Neural progenitor cell (in vitro differentiated cells): Measurements from ENCODE around the gene HECA. TPM values are rescaled to one million over a fixed set of nuclear protein-coding genes. Genes with fewer than 3 reads are reported as not detected.
"Not testable (repeated sequence)": the region's sequence is repeated elsewhere in the genome, so short reads cannot be mapped to it uniquely, and the experiment has no call there.

Source experiments
- DNase-seq: peaks from one replicate; pipeline ENCODE4 v3.0.0-alpha.2; 2016; ENCODE audit warnings: low spot score
- H2AFZ ChIP-seq: fragments of 200-600 bp; sonication (generic); replicated peaks from 2 replicates; pipeline ENCODE4 v1.6.1; 2016; ENCODE audit warnings: antibody characterized with exemption
- H3F3A ChIP-seq: fragments of 200-600 bp; sonication (generic); 2 replicates; pipeline ENCODE4 v1.6.1; 2016; ENCODE audit warnings: antibody characterized with exemption, low read depth
- H3K27ac ChIP-seq: fragments of 200-600 bp; sonication (generic); 2 replicates; pipeline ENCODE4 v1.5.1; 2016; ENCODE audit warnings: mild to moderate bottlenecking
- H3K27me3 ChIP-seq: fragments of 200-600 bp; sonication (generic); 2 replicates; pipeline ENCODE4 v1.6.1; 2016; ENCODE audit warnings: mild to moderate bottlenecking, moderate library complexity
- H3K36me3 ChIP-seq: fragments of 200-600 bp; sonication (generic); 2 replicates; pipeline ENCODE4 v1.5.1; 2016
- H3K4me1 ChIP-seq: fragments of 200-600 bp; sonication (generic); 2 replicates; pipeline ENCODE4 v1.6.1; 2016; ENCODE audit warnings: mixed run types
- H3K4me2 ChIP-seq: fragments of 200-600 bp; sonication (generic); 2 replicates; pipeline ENCODE4 v1.6.1; 2016
- H3K4me3 ChIP-seq: fragments of 200-600 bp; sonication (generic); 2 replicates; pipeline ENCODE4 v1.5.1; 2016
- H3K79me2 ChIP-seq: fragments of 200-600 bp; sonication (generic); 2 replicates; pipeline ENCODE4 v1.6.1; 2016; ENCODE audit warnings: low read depth
- H3K9ac ChIP-seq: fragments of 200-600 bp; sonication (generic); 2 replicates; pipeline ENCODE4 v1.6.1; 2016
- H3K9me3 ChIP-seq: fragments of 200-600 bp; sonication (generic); 2 replicates; pipeline ENCODE4 v1.5.1; 2016; ENCODE audit warnings: low read depth
- H4K20me1 ChIP-seq: fragments of 200-600 bp; sonication (generic); 2 replicates; pipeline ENCODE4 v1.6.1; 2016; ENCODE audit warnings: low read depth
- H3K27ac Mint-ChIP-seq: 3 replicates; pipeline ENCODE4 v1.8.0; 2021; ENCODE audit warnings: mixed read lengths
- H3K27me3 Mint-ChIP-seq: 2 replicates; pipeline ENCODE4 v1.8.0; 2022; ENCODE audit warnings: low read depth, mild to moderate bottlenecking, inconsistent platforms, moderate library complexity, mixed read lengths; ENCODE audit not compliant: insufficient read depth
- H3K36me3 Mint-ChIP-seq: 3 replicates; pipeline ENCODE4 v1.8.0; 2021; ENCODE audit warnings: mixed read lengths
- H3K4me1 Mint-ChIP-seq: 3 replicates; pipeline ENCODE4 v1.8.0; 2021; ENCODE audit warnings: mixed read lengths
- H3K4me3 Mint-ChIP-seq: 3 replicates; pipeline ENCODE4 v1.8.0; 2021; ENCODE audit warnings: mild to moderate bottlenecking, moderate library complexity, mixed read lengths
- H3K9me3 Mint-ChIP-seq: 3 replicates; pipeline ENCODE4 v1.8.0; 2020; ENCODE audit warnings: mixed read lengths
- CTCF ChIP-seq: fragments of 200-600 bp; sonication (generic); IDR thresholded peaks from 2 replicates; pipeline ENCODE4 v1.5.1; 2017; ENCODE audit warnings: antibody characterized with exemption, mild to moderate bottlenecking
- EZH2 ChIP-seq: fragments of 200-600 bp; sonication (generic); IDR thresholded peaks from 2 replicates; pipeline ENCODE4 v1.6.1; 2017; ENCODE audit warnings: antibody characterized with exemption, mild to moderate bottlenecking, moderate library complexity
- EZH2phosphoT487 ChIP-seq: fragments of 200-600 bp; sonication (generic); IDR thresholded peaks from 2 replicates; pipeline ENCODE4 v1.6.1; 2017; ENCODE audit warnings: antibody characterized with exemption
- total RNA-seq: library from RNA; depleted of rRNA; stranded (reverse); fragments of >200 nt; gene quantifications from 2 replicates; pipeline ENCODE4 v1.2.3, GENCODE V29; 2015; ENCODE audit warnings: low replicate concordance

Gene HECA
- total RNA-seq, 1 donor from 2014 or later, result 12.7 TPM

- peak overlapping the region; percentile 60 for H2AFZ ChIP-seq
Observed at GRCh38 chr6:139219746-139220145, 84.9 kb downstream of the HECA start.

GRCh38 chr6:139228387-139228786 lies 93.5 kb downstream of the HECA start:
- not testable (repeated sequence) for H3K36me3 Mint-ChIP-seq, H3K27me3 ChIP-seq

More at GRCh38 chr6:139219746-139220145, 84.9 kb downstream of the HECA start:
- peaks cover 4% of the 10 kb centered on the region for H3K27me3 Mint-ChIP-seq
- no peak for DNase-seq
- no peaks in the 10 kb centered on the region for H3K4me1 ChIP-seq
- no peaks in the 10 kb centered on the region for H3K79me2 ChIP-seq
- no peaks in the 10 kb centered on the region for H3K9me3 ChIP-seq
- no peaks in the 10 kb centered on the region for H3K36me3 ChIP-seq
- no peaks in the 10 kb centered on the region for H3K27me3 ChIP-seq
- H3K36me3 Mint-ChIP-seq, result no peaks in the 10 kb centered on the region
- H3K27ac ChIP-seq, result no peak overlapping the region
- peak overlapping the region; percentile 32 for H3K4me2 ChIP-seq
- H3K4me3 Mint-ChIP-seq, result no peak overlapping the region
- peaks cover 5% of the 10 kb centered on the region for H3K4me1 Mint-ChIP-seq
- peaks cover 3% of the 10 kb centered on the region for H3K9me3 Mint-ChIP-seq
- H3F3A ChIP-seq, result peaks cover 12% of the 10 kb centered on the region
- TF ChIP-seq EZH2 (no peak), CTCF (no peak), EZH2phosphoT487 (no peak)
- no peaks in the 10 kb centered on the region for H4K20me1 ChIP-seq
- peak overlapping the region; percentile 93 for H3K27ac Mint-ChIP-seq
- no peak overlapping the region for H3K4me3 ChIP-seq
- no peak overlapping the region for H3K9ac ChIP-seq

More at GRCh38 chr6:139228387-139228786, 93.5 kb downstream of the HECA start:
- peak overlapping the region; percentile 6 for H2AFZ ChIP-seq
- not testable (repeated sequence) for DNase-seq, H4K20me1 ChIP-seq, H3K4me3 Mint-ChIP-seq, H3K4me3 ChIP-seq, H3K27ac ChIP-seq, H3K9me3 Mint-ChIP-seq, H3K4me2 ChIP-seq, H3K79me2 ChIP-seq, H3K9ac ChIP-seq, H3K36me3 ChIP-seq, H3K9me3 ChIP-seq, H3K27me3 Mint-ChIP-seq, H3K27ac Mint-ChIP-seq
- H3K4me1 ChIP-seq, result peaks cover 15% of the 10 kb centered on the region
- peaks cover 10% of the 10 kb centered on the region for H3K4me1 Mint-ChIP-seq
- peaks cover 20% of the 10 kb centered on the region for H3F3A ChIP-seq

Other genes with a start within 250 kb of the HECA start
- 86.1 and 97.5 TPM in 2 replicates for gene REPS1, start 146.8 kb upstream of the HECA start, total RNA-seq
- gene ABRACL, start 106.3 kb upstream of the HECA start, total RNA-seq, result 134 and 242 TPM in 2 replicates
- 0.06 TPM in 2 replicates for gene TXLNB, start 156.9 kb downstream of the HECA start, total RNA-seq
- 215 and 222 TPM in 2 replicates for gene CITED2, start 239.6 kb downstream of the HECA start, total RNA-seq